Adipose tissue (tissue), 3 donors: ENCODE results near the gene HS1BP3. TPM values are rescaled to one million over a fixed set of nuclear protein-coding genes. Genes with fewer than 3 reads are reported as not detected.

ENCODE experiments used
- H3K27ac ChIP-seq: one replicate; pipeline ENCODE4 v1.5.1; 2013; ENCODE audit warnings: low read depth, low read length
- WGBS, 3 donors: extraction: QIAGEN DNeasy Blood & Tissue Kit; methylation state at CpG; one replicate each; pipeline ENCODE4 v1.1.7; 2013; 5-methylcytosine and 5-hydroxymethylcytosine counted together
- polyA plus RNA-seq, 3 donors: library from polyadenylated mRNA; stranded (reverse); fragments of 200-250 nt; gene quantifications; one replicate each; pipeline ENCODE4 v1.2.3, GENCODE V29; 2013
- donor health status: healthy with polysubstance abuse.
- donor health status: Bipolar disorder and iron deficiency.
- donor health status: healthy.

HS1BP3 gene
- polyA plus RNA-seq, 3 donors = 11.9 to 25.1 (median 14.8) TPM

DNA sequence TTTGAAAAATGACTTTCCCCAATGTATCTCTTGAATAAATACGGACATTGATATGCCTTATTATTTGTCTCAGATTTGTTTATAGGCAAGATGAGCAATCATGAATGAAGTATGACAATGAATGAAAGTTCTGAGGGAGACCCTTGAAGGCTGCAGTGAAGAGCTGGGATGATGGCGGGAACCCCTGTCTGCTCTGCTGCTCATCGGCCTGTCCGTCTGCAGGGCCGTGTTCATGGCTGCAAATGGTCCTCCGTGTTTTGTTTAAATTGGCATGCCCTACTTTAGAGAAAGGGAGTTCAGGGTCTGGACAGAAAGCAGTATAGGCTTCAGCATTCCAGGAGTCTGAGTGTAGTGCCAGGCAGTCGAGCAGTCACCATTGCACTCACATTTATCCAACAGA is 1.2 kb upstream of the HS1BP3 start:
- 90 to 96% (median 92%) methylated on average over 7 of the region's 7 CpGs for WGBS, 3 donors
- no peak overlapping the region for H3K27ac ChIP-seq

- 67 to 73% (median 71%) methylated on average over 7 of the region's 7 CpGs for WGBS, 3 donors
- no peak overlapping the region for H3K27ac ChIP-seq
Measured at GRCh38 chr2:20651731-20652099, 817 bp upstream of the HS1BP3 start.

- WGBS, 3 donors = 8 to 12% (median 12%) methylated on average over 19 of the region's 19 CpGs
Measured at GRCh38 chr2:20650393-20650876, 463 bp downstream of the HS1BP3 start.

DNA sequence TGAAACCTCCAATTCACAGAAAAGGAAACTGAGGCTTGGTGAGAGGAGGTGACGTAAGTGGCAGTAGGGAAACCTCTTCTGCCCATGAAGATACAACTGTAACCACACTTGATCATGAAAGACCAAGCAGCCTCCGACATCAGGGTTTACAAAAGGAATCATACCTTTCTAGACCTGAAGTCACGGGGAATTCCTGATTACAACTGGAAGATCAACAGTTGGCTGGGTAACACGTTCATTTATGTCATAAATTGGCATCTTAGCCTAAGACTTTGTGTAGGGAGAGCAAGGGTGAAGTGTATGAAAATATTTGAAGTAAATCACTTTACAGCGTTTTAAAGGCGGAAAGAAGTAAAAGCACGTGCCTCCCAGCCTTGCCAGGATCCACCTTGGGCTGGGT is 922 bp downstream of the HS1BP3 start:
- 56 to 69% (median 57%) methylated on average over 7 of the region's 7 CpGs for WGBS, 3 donors
- no peak overlapping the region for H3K27ac ChIP-seq

More at GRCh38 chr2:20650393-20650876, 463 bp downstream of the HS1BP3 start:
- H3K27ac ChIP-seq = peak overlapping the region; percentile 40

DNA sequence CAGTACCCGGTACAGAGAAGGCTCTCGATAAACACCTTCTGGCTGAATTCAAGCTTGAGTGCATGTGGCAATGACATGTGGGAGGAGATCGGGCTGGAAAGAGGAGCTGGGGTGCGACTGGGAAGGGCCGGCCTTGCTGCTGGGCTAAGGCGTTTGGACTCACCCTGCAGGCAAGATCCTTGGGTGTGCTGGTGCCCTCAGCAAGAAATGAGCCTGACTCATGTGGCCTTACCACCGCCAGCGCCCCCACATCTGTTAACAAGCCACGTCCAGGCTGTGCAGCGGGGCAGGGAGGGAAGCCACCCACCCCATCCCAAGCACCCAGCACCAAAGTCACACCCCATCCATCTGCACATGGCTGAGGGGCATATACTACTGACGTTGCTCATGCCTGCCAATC is 1.3 kb downstream of the HS1BP3 start:
- H3K27ac ChIP-seq = no peak overlapping the region
- 85 to 88% (median 86%) methylated on average over 11 of the region's 11 CpGs for WGBS, 3 donors

DNA sequence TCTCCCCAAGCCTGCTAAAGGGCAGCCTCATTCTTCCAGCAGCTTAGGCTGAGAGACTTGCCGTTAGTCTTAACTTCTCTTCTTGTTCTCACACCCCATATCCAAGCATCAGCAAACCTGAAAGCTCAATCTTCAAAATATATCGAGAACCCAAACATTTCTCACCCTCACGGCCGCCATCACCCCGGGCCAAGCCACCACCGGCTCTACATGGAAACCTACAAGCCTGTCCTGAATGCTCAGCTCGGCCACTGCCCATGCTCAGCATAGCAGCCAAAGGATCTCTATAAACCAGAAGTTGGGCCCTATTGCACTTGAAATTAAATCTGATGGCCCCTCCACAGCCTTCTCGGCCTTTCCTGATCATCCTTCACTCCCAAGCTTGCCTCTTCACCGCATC is 2.1 kb downstream of the HS1BP3 start:
- WGBS, 3 donors = 95 to 97% (median 96%) methylated on average over 9 of the region's 9 CpGs
- no peak overlapping the region for H3K27ac ChIP-seq

GRCh38 chr2:20648206-20648605 is 2.7 kb downstream of the HS1BP3 start:
- WGBS, 3 donors = 92 to 94% (median 92%) methylated on average over 4 of the region's 4 CpGs
- H3K27ac ChIP-seq = no peak overlapping the region

GRCh38 chr2:20647738-20648137 is 3.2 kb downstream of the HS1BP3 start:
- WGBS, 3 donors = 86 to 90% (median 88%) methylated on average over 8 of the region's 8 CpGs
- H3K27ac ChIP-seq = no peak overlapping the region

GRCh38 chr2:20647211-20647610 is 3.7 kb downstream of the HS1BP3 start:
- 92 to 93% (median 93%) methylated on average over 3 of the region's 3 CpGs for WGBS, 3 donors
- no peak overlapping the region for H3K27ac ChIP-seq

GRCh38 chr2:20646446-20646845 is 4.5 kb downstream of the HS1BP3 start:
- WGBS, 3 donors = 95 to 97% (median 95%) methylated on average over 20 of the region's 20 CpGs
- H3K27ac ChIP-seq = no peak overlapping the region

- no peak overlapping the region for H3K27ac ChIP-seq
- WGBS, 3 donors = 85 to 91% (median 90%) methylated on average over 10 of the region's 10 CpGs
Measured at GRCh38 chr2:20645761-20646160, 5.1 kb downstream of the HS1BP3 start.

DNA sequence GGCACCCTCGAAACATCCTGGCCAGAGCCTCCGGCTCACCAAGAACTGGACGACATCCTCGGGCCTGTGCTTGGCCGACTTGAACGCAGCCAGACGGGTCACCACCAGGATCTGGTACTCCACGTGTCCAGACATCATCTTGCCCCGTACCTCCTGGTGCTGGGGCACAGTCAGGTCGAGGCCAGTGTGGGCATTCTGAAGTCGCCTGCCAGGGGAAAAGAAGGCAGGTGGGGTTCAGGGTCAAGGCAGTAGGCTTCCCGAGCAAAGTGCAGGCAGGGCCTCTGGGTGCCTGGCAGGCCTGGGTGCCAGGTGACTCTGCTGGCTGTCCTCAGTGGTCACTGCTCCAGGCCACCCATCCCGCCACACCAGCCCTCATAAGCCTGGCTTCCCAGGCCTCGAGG is 5.6 kb downstream of the HS1BP3 start:
- H3K27ac ChIP-seq = no peak overlapping the region
- 88 to 93% (median 92%) methylated on average over 14 of the region's 14 CpGs for WGBS, 3 donors

GRCh38 chr2:20643826-20644225 is 7.1 kb downstream of the HS1BP3 start:
- 57 to 79% (median 70%) methylated on average over 3 of the region's 3 CpGs for WGBS, 3 donors
- no peak overlapping the region for H3K27ac ChIP-seq

DNA sequence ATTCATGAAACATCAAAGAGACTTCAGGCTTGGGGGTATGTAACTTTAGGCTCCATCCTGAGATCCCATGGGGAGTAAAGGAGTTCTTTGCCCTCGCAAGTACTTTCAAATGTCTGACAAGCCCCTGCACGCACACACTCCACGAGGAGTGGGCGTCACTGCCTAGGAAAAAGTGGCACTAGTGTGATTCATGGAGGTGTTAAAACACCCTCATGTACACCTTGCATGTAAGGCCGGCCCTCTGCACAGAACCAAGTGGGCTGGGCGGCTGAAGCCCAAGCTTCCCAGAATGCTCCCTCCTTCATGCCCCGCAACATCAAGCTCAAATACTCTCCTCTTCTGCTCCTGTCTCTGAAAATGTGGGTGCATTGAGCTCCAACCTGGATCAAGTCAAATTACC is 7.8 kb downstream of the HS1BP3 start:
- H3K27ac ChIP-seq = no peak overlapping the region
- 94 to 99% (median 94%) methylated on average over 7 of the region's 7 CpGs for WGBS, 3 donors

GRCh38 chr2:20642055-20642971 is 8.6 kb downstream of the HS1BP3 start:
- 34 to 40% (median 34%) methylated on average over 26 of the region's 26 CpGs for WGBS, 3 donors

GRCh38 chr2:20641123-20641985 is 9.5 kb downstream of the HS1BP3 start:
- WGBS, 3 donors = 79 to 85% (median 83%) methylated on average over 23 of the region's 23 CpGs
- no peak overlapping the region for H3K27ac ChIP-seq

More at GRCh38 chr2:20642055-20642971, 8.6 kb downstream of the HS1BP3 start:
- no peak overlapping the region for H3K27ac ChIP-seq

- 68 to 82% (median 76%) methylated on average over 14 of the region's 14 CpGs for WGBS, 3 donors
- H3K27ac ChIP-seq = no peak overlapping the region
Measured at GRCh38 chr2:20640411-20641122, 10.3 kb downstream of the HS1BP3 start.

GRCh38 chr2:20638646-20639430 is 12.1 kb downstream of the HS1BP3 start:
- no peak overlapping the region for H3K27ac ChIP-seq
- WGBS, 3 donors = 88 to 94% (median 90%) methylated on average over 15 of the region's 15 CpGs
